T-helper 22 cell (primary cell): Measurements from ENCODE around the gene TMC1.

ENCODE experiments used
- DNase-seq: peaks from one replicate; pipeline ENCODE4 v3.0.0-alpha.2; 2020; ENCODE audit warnings: low read depth

Gene TMC1

GRCh38 chr9:72872718-72873117 lies 351.3 kb downstream of the TMC1 start:
- no peak for DNase-seq

GRCh38 chr9:72873456-72873855 lies 352.0 kb downstream of the TMC1 start:
- DNase-seq: no peak

- no peak for DNase-seq
Measured at GRCh38 chr9:72874344-72874743, 352.9 kb downstream of the TMC1 start.

GRCh38 chr9:72875221-72875620 lies 353.8 kb downstream of the TMC1 start:
- no peak for DNase-seq

GRCh38 chr9:72880821-72881220 lies 359.4 kb downstream of the TMC1 start:
- no peak for DNase-seq

GRCh38 chr9:72882117-72882775 lies 360.8 kb downstream of the TMC1 start:
- DNase-seq: no peak

GRCh38 chr9:72883875-72884274 lies 362.5 kb downstream of the TMC1 start:
- no peak for DNase-seq

GRCh38 chr9:72884508-72884907 lies 363.1 kb downstream of the TMC1 start:
- DNase-seq: no peak
